Activated CD4-positive, alpha-beta T cell treated with anti-CD3 and anti-CD28 coated beads, Interleukin-2, amount 50 U/mL, for 24 hours (primary cell): ENCODE measurements around the gene CA5A.
A peak's percentile ranks its signal among the peaks of the same experiment; 100 is the strongest.
"Not testable (repeated sequence)": the region's sequence is repeated elsewhere in the genome, so short reads cannot be mapped to it uniquely, and the experiment has no call there.

Experiments used
- DNase-seq, 2 donors: peaks; one replicate each; pipeline ENCODE4 v3.0.0-alpha.2; 2020; ENCODE audit warnings: low read depth in 1 of 2, low spot score in 1 of 2

Gene CA5A

GRCh38 chr16:87896924-87897520 lies 39.3 kb downstream of the CA5A start:
- not testable (repeated sequence) for DNase-seq

- DNase-seq, result not testable (repeated sequence)
Observed at GRCh38 chr16:87896176-87896890, 40.0 kb downstream of the CA5A start.

GRCh38 chr16:87895641-87896141 lies 40.6 kb downstream of the CA5A start:
- DNase-seq, result peak; percentile 57 to 86

- DNase-seq, result not testable (repeated sequence)
Observed at GRCh38 chr16:87894005-87894404, 42.3 kb downstream of the CA5A start.

GRCh38 chr16:87891764-87892163 lies 44.6 kb downstream of the CA5A start:
- DNase-seq, result no peak

- not testable (repeated sequence) for DNase-seq
Observed at GRCh38 chr16:87889762-87890161, 46.6 kb downstream of the CA5A start.

- not testable (repeated sequence) for DNase-seq
Observed at GRCh38 chr16:87888346-87888745, 48.0 kb downstream of the CA5A start.

- not testable (repeated sequence) for DNase-seq
Observed at GRCh38 chr16:87887931-87888330, 48.4 kb downstream of the CA5A start.

- DNase-seq, result not testable (repeated sequence)
Observed at GRCh38 chr16:87885371-87885967, 50.9 kb downstream of the CA5A start.

GRCh38 chr16:87882436-87883019 lies 53.8 kb downstream of the CA5A start:
- no peak for DNase-seq

GRCh38 chr16:87881324-87882200 lies 54.8 kb downstream of the CA5A start:
- no peak for DNase-seq

GRCh38 chr16:87880117-87880696 lies 56.1 kb downstream of the CA5A start:
- DNase-seq, result no peak

- DNase-seq, result not testable (repeated sequence)
Observed at GRCh38 chr16:87879411-87880013, 56.8 kb downstream of the CA5A start.

- no peak for DNase-seq
Observed at GRCh38 chr16:87878704-87879103, 57.6 kb downstream of the CA5A start.

- peak in 1 of 2 donors; percentile 43 for DNase-seq
Observed at GRCh38 chr16:87877942-87878507, 58.3 kb downstream of the CA5A start.

- peak; percentile 51 to 88 for DNase-seq
Observed at GRCh38 chr16:87874639-87875427, 61.5 kb downstream of the CA5A start.

GRCh38 chr16:87870418-87871291 lies 65.7 kb downstream of the CA5A start:
- DNase-seq, result not testable (repeated sequence)

- DNase-seq, result not testable (repeated sequence)
Observed at GRCh38 chr16:87869879-87870417, 66.4 kb downstream of the CA5A start.
